Activated CD4-positive, alpha-beta T cell treated with anti-CD3 and anti-CD28 coated beads for 36 hours (primary cell): ENCODE data around the gene REPS2. TPM values are rescaled to one million over a fixed set of nuclear protein-coding genes. Genes with fewer than 3 reads are reported as not detected.

Source experiments
- ATAC-seq: fragments of 200-7000 bp; cut with Tn5 transposase; one replicate; pipeline ENCODE4 v1.10.0; 2021; ENCODE audit warnings: mild to moderate bottlenecking, moderate library complexity
- CTCF ChIA-PET: fragments of 350-600 bp; sonication (Branson Sonifier 250); formaldehyde crosslinking; loops from one replicate; lab custom pipeline; 2021; ENCODE audit warnings: antibody characterized with exemption; lab: Charles Lee
- POLR2A ChIA-PET: fragments of 350-600 bp; sonication (Branson Sonifier 250); formaldehyde crosslinking; loops from one replicate; lab custom pipeline; 2021; ENCODE audit warnings: antibody characterized with exemption, inconsistent platforms; lab: Charles Lee
- DNase-seq: peaks from one replicate; pipeline ENCODE4 v3.0.0-alpha.2; 2020
- H3K27ac Mint-ChIP-seq: one replicate; pipeline ENCODE4 v1.8.0; 2021; ENCODE audit warnings: mixed read lengths
- H3K27me3 Mint-ChIP-seq: one replicate; pipeline ENCODE4 v1.8.0; 2021; ENCODE audit warnings: mixed read lengths
- H3K36me3 Mint-ChIP-seq: one replicate; pipeline ENCODE4 v1.8.0; 2021; ENCODE audit warnings: low read depth, mixed read lengths
- H3K4me1 Mint-ChIP-seq: one replicate; pipeline ENCODE4 v1.8.0; 2021; ENCODE audit warnings: mixed read lengths
- H3K4me3 Mint-ChIP-seq: one replicate; pipeline ENCODE4 v1.8.0; 2021; ENCODE audit warnings: mild to moderate bottlenecking, moderate library complexity, mixed read lengths
- H3K9me3 Mint-ChIP-seq: one replicate; pipeline ENCODE4 v1.8.0; 2021; ENCODE audit warnings: low read depth, mixed read lengths
- intact Hi-C, 2 experiments: fragments of 100-400 bp; cut with DNase I in 1 of 2; cut with micrococcal nuclease in 1 of 2; formaldehyde crosslinking; loops; one replicate each; pipeline versions ENCODE4 v1.14.2 to v1.15.1; 2022 to 2024; cut with DNase I, micrococcal nuclease
- total RNA-seq, 2 experiments: library from RNA; stranded (reverse); gene quantifications; one replicate each; pipeline ENCODE4 v1.2.3, GENCODE V29; 2021

Gene REPS2
- total RNA-seq, 2 experiments from 2014 or later: not detected

GRCh38 chrX:17065100-17065499, 118.6 kb downstream of the REPS2 start:
- POLR2A ChIA-PET: no interaction called here
- H3K27ac Mint-ChIP-seq: no peak overlapping the region
- no peaks in the 10 kb centered on the region for H3K9me3 Mint-ChIP-seq
- ATAC-seq: no peak
- H3K4me1 Mint-ChIP-seq: no peaks in the 10 kb centered on the region
- CTCF ChIA-PET: no interaction called here
- intact Hi-C loops: no loop called here
- H3K4me3 Mint-ChIP-seq: no peak overlapping the region
- no peaks in the 10 kb centered on the region for H3K36me3 Mint-ChIP-seq
- no peak for DNase-seq
- H3K27me3 Mint-ChIP-seq: no peaks in the 10 kb centered on the region

DNA sequence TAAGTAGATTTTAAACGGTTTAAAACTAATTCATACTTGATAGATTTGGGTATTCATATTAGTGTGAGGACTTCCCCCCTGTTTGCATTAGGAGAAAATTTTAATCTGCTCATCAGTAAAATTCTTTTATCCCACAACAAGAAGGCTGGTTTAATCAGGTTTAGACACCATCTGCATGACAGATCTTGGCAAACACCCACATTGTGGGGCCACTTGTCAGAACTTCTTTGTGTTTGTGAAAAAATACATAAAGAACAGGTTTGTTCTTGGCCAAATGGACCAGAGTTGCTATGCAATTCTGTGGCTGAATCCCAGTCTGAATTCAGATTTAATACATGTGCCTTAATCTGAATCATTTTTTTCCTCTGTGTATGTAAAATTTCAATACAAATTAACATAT, 121.1 kb downstream of the REPS2 start:
- Mint-ChIP-seq H3K27ac (no peak overlapping the region), H3K36me3 (no peaks in the 10 kb centered on the region), H3K9me3 (no peaks in the 10 kb centered on the region), H3K27me3 (no peaks in the 10 kb centered on the region), H3K4me1 (no peaks in the 10 kb centered on the region), H3K4me3 (no peak overlapping the region)
- POLR2A ChIA-PET: no interaction called here
- CTCF ChIA-PET: no interaction called here
- intact Hi-C loops: no loop called here
- DNase-seq: no peak
- no peak for ATAC-seq

GRCh38 chrX:17072301-17072700, 125.8 kb downstream of the REPS2 start:
- POLR2A ChIA-PET: no interaction called here
- CTCF ChIA-PET: no interaction called here
- H3K27ac Mint-ChIP-seq: no peak overlapping the region
- ATAC-seq (no peak), DNase-seq (no peak)
- H3K4me3 Mint-ChIP-seq: no peak overlapping the region
- intact Hi-C loops: no loop called here
- H3K4me1 Mint-ChIP-seq: peaks cover 3% of the 10 kb centered on the region
- H3K36me3 Mint-ChIP-seq: no peaks in the 10 kb centered on the region
- no peaks in the 10 kb centered on the region for H3K27me3 Mint-ChIP-seq
- H3K9me3 Mint-ChIP-seq: no peaks in the 10 kb centered on the region

- POLR2A ChIA-PET: no interaction called here
- Mint-ChIP-seq H3K4me1 (peaks cover 3% of the 10 kb centered on the region), H3K9me3 (no peaks in the 10 kb centered on the region), H3K4me3 (no peak overlapping the region), H3K36me3 (no peaks in the 10 kb centered on the region), H3K27me3 (no peaks in the 10 kb centered on the region), H3K27ac (no peak overlapping the region)
- DNase-seq (no peak), ATAC-seq (no peak)
- intact Hi-C loops: no loop called here
- CTCF ChIA-PET: no interaction called here
Observed at GRCh38 chrX:17072721-17073230, 126.3 kb downstream of the REPS2 start.

DNA sequence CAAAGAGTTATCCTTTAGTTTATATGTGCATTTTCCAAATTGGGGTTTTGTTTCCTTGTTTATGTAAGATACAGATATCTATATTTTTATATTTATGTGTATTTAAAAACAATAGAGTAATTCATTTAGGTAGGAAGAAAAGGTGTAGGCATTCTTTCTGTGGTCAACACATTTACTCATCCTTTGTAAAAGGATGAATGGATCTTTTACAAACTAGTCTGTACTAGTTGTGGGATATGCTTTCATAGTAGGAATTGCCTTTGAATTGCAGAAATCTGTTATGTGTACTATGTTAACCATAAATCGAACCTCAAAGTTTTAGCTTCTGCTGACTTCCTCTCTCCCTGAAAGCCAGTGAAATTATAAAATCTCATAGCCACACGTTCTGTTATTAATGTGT, 128.5 kb downstream of the REPS2 start:
- ChIA-PET CTCF (no interaction called here), POLR2A (no interaction called here)
- no peak for DNase-seq
- Mint-ChIP-seq H3K27ac (no peak overlapping the region), H3K27me3 (no peaks in the 10 kb centered on the region), H3K4me3 (no peak overlapping the region), H3K4me1 (peaks cover 3% of the 10 kb centered on the region), H3K36me3 (no peaks in the 10 kb centered on the region), H3K9me3 (no peaks in the 10 kb centered on the region)
- no peak for ATAC-seq
- intact Hi-C loops: no loop called here

DNA sequence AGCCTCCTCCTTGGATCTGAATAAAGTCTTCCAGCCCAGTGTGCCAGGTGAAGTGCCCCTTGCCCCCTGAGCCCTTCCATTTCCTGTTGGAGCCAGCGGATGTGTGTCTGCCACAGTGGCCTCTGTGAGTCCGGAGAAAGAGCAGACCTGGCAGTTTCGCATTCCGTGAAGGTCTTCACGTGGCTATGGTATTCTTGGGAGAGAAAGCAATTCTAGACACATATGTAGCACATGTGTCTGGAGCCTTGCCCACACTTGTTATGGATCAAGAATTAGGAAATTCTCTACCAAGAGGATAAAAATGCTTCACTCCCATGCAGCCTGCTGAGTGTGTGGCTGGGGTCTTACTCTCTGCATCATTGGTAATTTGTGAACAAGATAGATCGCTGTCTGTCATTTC, 130.9 kb downstream of the REPS2 start:
- H3K4me3 Mint-ChIP-seq: no peak overlapping the region
- intact Hi-C loops: no loop called here
- CTCF ChIA-PET: no interaction called here

GRCh38 chrX:17078031-17078720, 131.7 kb downstream of the REPS2 start:
- intact Hi-C loops: no loop called here
- H3K36me3 Mint-ChIP-seq: no peaks in the 10 kb centered on the region
- H3K27me3 Mint-ChIP-seq: peaks cover 4% of the 10 kb centered on the region
- peaks cover 3% of the 10 kb centered on the region for H3K4me1 Mint-ChIP-seq
- ChIA-PET POLR2A (no interaction called here), CTCF (no interaction called here)
- no peak for ATAC-seq
- H3K4me3 Mint-ChIP-seq: no peak overlapping the region
- DNase-seq: no peak
- no peak overlapping the region for H3K27ac Mint-ChIP-seq
- no peaks in the 10 kb centered on the region for H3K9me3 Mint-ChIP-seq

More for the DNA sequence above, 130.9 kb downstream of the REPS2 start:
- Mint-ChIP-seq H3K27me3 (peaks cover 4% of the 10 kb centered on the region), H3K9me3 (no peaks in the 10 kb centered on the region), H3K4me1 (peaks cover 3% of the 10 kb centered on the region), H3K27ac (no peak overlapping the region), H3K36me3 (no peaks in the 10 kb centered on the region)
- no peak for ATAC-seq
- POLR2A ChIA-PET: no interaction called here
- no peak for DNase-seq

DNA sequence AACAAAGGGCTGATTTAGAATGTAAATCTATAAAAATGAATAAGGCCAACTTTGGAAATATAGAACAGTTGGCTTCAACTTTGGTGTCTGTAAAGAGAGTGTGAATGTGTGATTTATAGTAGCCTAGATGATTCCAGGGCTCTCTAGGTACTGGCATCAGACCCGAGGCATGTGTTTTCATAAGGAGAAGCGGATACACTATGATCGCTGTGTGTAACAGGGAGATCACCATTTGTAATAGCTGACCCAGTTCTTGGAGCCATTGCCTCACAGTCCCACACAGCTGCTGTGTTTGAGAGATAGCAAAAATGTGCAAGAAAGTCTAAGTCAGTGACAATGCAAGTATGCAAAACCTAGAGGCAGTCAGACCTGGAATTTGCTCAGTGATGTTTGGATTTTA, 135.1 kb downstream of the REPS2 start:
- POLR2A ChIA-PET: no interaction called here
- no peaks in the 10 kb centered on the region for H3K9me3 Mint-ChIP-seq
- intact Hi-C loops: no loop called here
- no peak for DNase-seq
- no peak overlapping the region for H3K27ac Mint-ChIP-seq
- H3K36me3 Mint-ChIP-seq: no peaks in the 10 kb centered on the region
- no peaks in the 10 kb centered on the region for H3K4me1 Mint-ChIP-seq
- ATAC-seq: no peak
- H3K4me3 Mint-ChIP-seq: no peak overlapping the region
- peaks cover 4% of the 10 kb centered on the region for H3K27me3 Mint-ChIP-seq
- CTCF ChIA-PET: no interaction called here

DNA sequence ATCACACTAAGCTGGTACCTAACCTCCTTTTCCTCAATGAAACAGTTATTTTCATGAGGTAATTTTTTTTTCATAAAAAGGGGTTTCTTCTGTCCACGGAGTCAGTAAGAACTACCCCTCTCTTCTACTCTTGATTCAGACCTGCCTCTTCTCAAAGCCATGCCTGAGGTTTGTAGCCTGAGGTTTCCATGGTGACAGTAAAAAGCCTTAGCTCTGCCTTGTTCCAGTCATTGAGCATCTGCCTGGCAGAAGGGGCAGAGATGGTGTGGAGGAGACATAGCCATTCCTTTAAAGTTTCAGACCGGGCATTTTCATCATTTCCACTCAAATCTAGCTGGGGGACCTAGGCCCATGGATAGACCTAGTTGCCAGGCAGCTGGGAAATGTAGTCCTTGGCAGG, 135.5 kb downstream of the REPS2 start:
- Mint-ChIP-seq H3K4me1 (no peaks in the 10 kb centered on the region), H3K36me3 (no peaks in the 10 kb centered on the region), H3K27me3 (peaks cover 4% of the 10 kb centered on the region), H3K9me3 (no peaks in the 10 kb centered on the region), H3K4me3 (no peak overlapping the region), H3K27ac (no peak overlapping the region)
- intact Hi-C loops: no loop called here
- POLR2A ChIA-PET: no interaction called here
- DNase-seq (no peak), ATAC-seq (no peak)
- CTCF ChIA-PET: interaction anchor here (0.6 to 0.8 kb wide), 2 partner anchors 256 to 1774 kb away, joined by 3 read pairs; no protein-coding TSS in a partner anchor

DNA sequence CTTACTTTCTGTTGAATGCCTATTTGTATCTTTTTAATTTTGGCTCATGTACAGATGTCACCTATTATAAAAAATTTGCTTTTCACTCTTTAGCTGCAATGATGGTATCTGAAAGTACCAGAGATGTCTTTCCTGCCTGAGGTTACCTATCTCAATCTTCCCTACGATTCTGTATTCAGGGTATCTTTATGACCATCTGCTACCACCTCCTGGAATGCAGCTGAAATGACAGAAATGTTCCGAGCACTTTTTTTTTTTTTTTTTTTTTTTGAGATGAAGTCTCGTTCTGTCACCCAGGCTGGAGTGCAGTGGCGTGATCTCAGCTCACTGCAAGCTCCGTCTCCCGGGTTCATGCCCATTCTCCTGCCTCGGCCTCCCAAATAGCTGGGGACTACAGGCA, 136.4 kb downstream of the REPS2 start:
- Mint-ChIP-seq H3K4me3 (no peak overlapping the region), H3K4me1 (no peaks in the 10 kb centered on the region), H3K27me3 (peaks cover 6% of the 10 kb centered on the region), H3K9me3 (no peaks in the 10 kb centered on the region), H3K36me3 (no peaks in the 10 kb centered on the region), H3K27ac (no peak overlapping the region)
- ChIA-PET POLR2A (no interaction called here), CTCF (interaction anchor here (0.6 to 1.1 kb wide), 5 partner anchors 200 to 1943 kb away, joined by 3 to 4 read pairs (median 3); no protein-coding TSS in a partner anchor)
- DNase-seq: no peak
- ATAC-seq: no peak
- intact Hi-C loops: no loop called here

GRCh38 chrX:17086317-17086716, 139.9 kb downstream of the REPS2 start:
- ATAC-seq (no peak), DNase-seq (no peak)
- H3K4me3 Mint-ChIP-seq: no peak overlapping the region
- POLR2A ChIA-PET: interaction anchor here (0.6 kb wide), 1 partner anchor 167 kb away, joined by 3 read pairs; no protein-coding TSS in a partner anchor
- H3K4me1 Mint-ChIP-seq: no peaks in the 10 kb centered on the region
- no peak overlapping the region for H3K27ac Mint-ChIP-seq
- no peaks in the 10 kb centered on the region for H3K36me3 Mint-ChIP-seq
- CTCF ChIA-PET: no interaction called here
- H3K9me3 Mint-ChIP-seq: no peaks in the 10 kb centered on the region
- intact Hi-C loops: no loop called here
- peaks cover 6% of the 10 kb centered on the region for H3K27me3 Mint-ChIP-seq

- Mint-ChIP-seq H3K4me3 (no peak overlapping the region), H3K4me1 (no peaks in the 10 kb centered on the region), H3K27ac (no peak overlapping the region), H3K27me3 (peaks cover 3% of the 10 kb centered on the region), H3K9me3 (no peaks in the 10 kb centered on the region), H3K36me3 (no peaks in the 10 kb centered on the region)
- intact Hi-C loops: no loop called here
- no peak for DNase-seq
- ChIA-PET POLR2A (no interaction called here), CTCF (no interaction called here)
- no peak for ATAC-seq
Observed at GRCh38 chrX:17095161-17095560, 148.7 kb downstream of the REPS2 start.
